Left lobe of liver (tissue), 2 donors: ENCODE measurements around the gene PDE9A. TPM values are rescaled to one million over a fixed set of nuclear protein-coding genes. Genes with fewer than 3 reads are reported as not detected.
A peak's percentile ranks its signal among the peaks of the same experiment; 100 is the strongest.

Experiments
- ATAC-seq: fragments of 200-7000 bp; cut with Tn5 transposase; one replicate; pipeline ENCODE4 v1.9.1; 2020; ENCODE audit warnings: mild to moderate bottlenecking, moderate library complexity
- DNase-seq: peaks from one replicate; pipeline ENCODE4 v3.0.0-alpha.2; 2020; ENCODE audit warnings: low spot score
- total RNA-seq: library from RNA; stranded (reverse); gene quantifications from one replicate; pipeline ENCODE4 v1.2.1, GENCODE V29; 2021
- donor health status: DM: no; HTN: no; CAD: no; lungs with moderate emphysema.
- donor health status: DM: no; HTN: yes; CAD: no.

The PDE9A gene
- total RNA-seq, 1 donor from 2014 or later = 3.9 TPM

- ATAC-seq (no peak), DNase-seq (no peak)
Measured at GRCh38 chr21:42641311-42642218, 11.9 kb upstream of the PDE9A start.

DNA sequence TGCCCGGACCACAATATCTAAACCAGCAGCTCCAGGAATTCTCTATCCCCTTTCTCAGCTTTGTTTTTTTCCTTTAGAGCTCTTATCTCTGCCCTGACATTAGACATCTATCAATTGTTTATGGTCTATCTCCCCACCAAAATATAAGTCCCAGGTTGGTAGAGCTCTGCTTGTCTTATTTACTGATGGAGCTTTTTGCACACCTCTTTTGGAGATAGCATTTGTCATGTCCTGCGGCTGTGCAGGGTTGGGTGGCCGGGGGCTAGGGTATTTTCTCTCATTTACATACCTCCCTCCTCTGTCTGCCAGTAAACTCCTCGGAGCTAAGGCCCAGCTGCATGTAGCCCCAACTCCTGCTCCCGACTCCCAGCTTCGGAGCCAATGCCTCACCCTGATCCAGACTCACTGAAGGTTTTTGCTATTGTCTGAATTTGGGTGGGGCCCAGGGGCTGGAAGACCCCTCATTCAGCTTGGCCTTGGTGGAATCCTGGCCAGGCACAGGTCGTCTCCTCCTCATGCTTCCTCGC lies 11.1 kb upstream of the PDE9A start:
- ATAC-seq (no peak), DNase-seq (no peak)

DNA sequence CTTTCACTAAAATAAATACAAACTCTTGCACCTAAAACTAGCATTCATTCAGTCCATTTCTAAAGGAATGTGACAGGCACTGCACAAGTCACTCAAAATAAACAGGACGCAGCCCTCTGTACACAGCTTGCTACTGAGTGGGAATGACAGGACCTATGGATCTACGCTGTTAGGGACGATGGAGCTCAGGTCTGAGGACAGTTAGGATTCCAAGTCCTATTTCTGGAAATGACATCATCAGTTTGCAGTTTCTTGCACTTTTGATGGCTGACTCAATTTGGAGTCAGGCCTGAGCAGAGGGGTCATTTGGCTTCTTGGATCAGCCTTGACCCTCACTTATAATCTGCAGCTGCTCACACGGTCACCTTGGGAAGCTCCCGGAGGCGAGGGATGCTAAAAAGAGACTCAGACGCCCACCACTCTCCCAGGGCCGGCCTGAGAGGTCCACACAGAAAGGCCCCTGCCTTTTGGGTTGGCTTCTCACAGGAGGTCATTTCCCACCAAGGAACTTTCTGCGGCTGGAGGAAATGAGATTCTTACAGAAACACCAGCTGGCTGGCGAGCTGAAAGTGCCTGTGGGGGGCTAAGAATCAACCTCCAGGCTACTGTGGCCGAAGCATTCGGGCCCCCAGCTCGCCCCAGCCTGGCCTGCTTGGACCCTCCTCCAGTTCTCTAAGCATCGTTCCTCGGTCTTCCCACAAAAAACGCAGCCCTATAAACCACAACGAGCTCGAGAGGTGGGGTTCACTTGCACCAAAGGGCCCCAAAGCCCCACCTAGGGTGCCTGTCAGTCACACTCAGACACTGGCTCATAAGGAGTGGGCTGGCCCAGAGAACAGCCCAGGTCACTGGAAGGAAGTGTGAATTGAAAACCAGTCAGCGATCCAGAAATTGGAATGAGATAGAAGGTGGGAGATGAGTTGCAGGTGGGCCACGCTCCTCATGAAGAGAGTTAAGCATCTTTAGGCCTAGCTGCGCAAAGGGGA lies 8.9 kb upstream of the PDE9A start:
- DNase-seq (no peak), ATAC-seq (no peak)

DNA sequence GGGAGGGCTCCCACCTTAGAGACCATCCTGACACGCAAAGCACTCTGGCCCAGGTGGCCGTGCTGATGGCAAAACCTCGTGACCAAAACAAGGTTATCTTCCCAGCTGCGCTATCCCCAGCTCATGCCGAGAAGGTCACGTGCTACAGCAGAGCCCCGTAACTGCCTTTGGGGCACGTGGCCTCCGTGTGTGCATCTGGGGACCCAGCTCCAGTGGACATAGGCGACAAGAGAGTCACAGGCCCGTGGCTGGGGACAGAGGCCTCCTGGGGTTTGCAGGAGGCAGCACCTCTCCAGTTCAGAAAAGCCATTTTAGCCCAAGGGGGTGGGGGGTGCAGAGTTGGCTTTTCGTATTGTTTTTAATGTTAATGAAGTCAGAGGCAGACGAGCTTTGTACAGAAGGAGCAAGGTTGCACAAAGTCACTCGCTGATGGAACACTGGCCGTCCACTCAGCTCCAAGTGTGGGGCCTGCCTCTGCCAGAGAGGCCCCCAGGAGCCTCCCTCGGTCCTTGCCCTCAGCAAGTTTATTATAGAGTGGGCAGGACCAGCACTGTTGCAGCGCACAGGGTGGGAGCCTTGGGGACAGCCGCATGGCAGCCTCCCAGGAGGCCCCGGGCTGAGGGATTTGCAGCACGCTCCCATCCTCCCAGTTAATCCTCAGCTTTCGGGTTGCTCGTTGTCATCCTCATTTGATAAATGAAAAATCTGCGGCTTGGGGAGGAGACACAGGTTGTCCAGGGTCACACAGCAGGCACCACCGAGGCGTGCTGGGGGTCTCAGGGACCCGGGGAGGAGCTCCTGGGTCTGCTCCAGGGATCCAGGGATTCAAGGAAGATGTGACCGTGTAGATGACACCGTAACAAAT lies 8.0 kb upstream of the PDE9A start:
- no peak for ATAC-seq
- DNase-seq = no peak

DNA sequence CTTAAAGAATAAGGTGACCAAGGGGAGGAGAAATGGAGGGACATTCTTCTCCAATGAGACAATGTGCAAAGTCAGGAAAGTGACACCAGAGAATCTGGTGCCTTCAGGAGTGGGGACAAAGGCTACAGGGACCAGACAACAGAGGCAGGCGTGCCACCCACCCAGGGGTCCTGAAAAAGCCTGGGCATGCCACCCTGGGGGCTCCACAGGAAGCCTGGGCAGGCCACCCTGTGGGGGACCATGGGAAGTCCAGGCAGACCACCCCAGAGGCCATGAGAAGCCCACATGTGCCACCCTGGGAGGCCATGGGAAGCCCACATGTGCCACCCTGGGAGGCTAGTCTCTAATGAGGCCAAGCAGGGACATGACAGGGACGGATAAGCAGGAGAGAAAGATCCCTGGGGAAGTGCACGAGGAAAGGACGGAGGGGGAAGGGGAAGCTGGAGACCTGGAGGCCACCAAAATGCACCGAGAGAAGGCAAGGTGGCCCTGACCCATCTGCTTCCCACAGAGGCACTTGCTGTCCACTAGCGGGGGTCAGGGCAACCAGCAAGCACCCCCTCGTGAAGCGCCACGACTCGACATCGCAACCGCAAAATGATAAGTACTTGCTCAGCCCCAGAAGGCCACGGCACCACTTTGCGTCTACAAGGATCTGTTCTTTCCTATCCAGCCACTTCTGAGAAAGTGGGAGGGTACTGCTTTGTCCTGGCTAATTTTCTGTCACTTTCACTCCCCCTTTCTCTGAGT lies 7.2 kb upstream of the PDE9A start:
- ATAC-seq (no peak), DNase-seq (no peak)

DNA sequence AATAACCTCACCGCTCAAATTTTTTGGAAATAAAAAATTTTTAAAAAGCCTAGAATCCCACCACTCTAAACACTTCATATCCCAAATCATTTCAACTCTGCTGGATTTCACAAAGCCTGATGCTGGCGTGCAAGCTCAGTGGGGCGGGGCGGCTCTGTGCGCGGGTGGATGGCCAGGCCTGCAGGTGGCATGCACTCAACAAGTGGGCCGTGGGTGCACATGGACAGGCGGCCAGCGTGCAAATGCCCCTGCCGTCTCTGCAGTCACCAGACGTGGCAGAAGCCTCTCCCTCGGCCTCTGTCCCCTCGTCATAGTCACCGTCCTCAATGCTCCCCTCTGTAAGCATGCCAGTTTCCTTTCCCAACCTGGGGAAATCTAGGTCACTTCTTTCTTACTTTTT lies 6.6 kb upstream of the PDE9A start:
- ATAC-seq (no peak), DNase-seq (no peak)

- ATAC-seq (no peak), DNase-seq (no peak)
Measured at GRCh38 chr21:42648606-42649005, 4.8 kb upstream of the PDE9A start.

GRCh38 chr21:42649122-42650032 lies 4.0 kb upstream of the PDE9A start:
- ATAC-seq = no peak
- DNase-seq = no peak

GRCh38 chr21:42650033-42650370 lies 3.4 kb upstream of the PDE9A start:
- DNase-seq (no peak), ATAC-seq (no peak)

DNA sequence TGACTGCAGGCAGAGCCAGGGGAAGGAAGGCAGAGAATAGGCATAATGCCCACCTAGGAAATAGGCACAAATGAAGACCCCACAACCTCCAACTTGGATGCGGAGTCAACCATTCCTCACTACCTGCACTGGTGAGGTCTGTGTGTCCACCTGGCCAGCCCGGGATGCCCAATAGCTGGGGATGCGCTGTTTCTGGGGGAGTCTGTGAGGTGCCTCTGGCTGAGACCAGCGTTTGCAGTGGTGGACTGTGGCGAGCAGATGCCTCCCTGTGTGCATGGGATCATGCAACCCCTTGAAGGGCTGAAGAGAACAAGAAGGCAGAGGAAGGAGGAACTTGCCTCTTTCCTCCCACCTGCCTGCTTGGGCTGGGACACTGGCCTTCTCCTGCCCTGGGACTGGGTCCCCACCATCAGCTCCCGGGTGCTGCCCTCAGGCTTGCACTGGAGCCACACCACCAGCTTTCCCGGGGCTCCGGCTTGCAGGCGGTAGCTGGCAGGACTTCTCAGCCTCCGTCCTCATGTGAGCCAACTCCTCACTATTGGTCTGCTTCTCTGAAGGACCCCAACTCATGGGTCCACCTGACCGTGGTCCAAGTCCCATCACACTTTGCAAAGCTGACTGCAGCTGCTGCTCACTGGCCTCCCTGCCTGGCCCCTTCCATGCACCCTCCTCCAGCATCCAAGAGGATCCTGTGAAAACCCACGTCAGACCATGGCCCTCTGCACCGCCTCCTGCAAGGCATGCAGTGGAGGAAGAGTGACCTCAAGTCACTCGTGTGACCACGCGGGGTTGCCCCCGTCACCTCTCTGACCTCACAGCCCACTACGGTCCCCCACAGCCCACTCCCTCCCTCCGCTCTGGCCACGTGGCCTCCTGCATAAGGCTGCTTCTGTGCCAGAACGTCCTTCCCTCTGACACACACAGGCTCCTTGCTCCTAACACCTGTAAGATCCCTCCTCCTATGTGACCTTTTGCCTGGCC lies 2.7 kb upstream of the PDE9A start:
- no peak for ATAC-seq
- no peak for DNase-seq

- ATAC-seq = no peak
Measured at GRCh38 chr21:42651515-42652401, 1.7 kb upstream of the PDE9A start.

DNA sequence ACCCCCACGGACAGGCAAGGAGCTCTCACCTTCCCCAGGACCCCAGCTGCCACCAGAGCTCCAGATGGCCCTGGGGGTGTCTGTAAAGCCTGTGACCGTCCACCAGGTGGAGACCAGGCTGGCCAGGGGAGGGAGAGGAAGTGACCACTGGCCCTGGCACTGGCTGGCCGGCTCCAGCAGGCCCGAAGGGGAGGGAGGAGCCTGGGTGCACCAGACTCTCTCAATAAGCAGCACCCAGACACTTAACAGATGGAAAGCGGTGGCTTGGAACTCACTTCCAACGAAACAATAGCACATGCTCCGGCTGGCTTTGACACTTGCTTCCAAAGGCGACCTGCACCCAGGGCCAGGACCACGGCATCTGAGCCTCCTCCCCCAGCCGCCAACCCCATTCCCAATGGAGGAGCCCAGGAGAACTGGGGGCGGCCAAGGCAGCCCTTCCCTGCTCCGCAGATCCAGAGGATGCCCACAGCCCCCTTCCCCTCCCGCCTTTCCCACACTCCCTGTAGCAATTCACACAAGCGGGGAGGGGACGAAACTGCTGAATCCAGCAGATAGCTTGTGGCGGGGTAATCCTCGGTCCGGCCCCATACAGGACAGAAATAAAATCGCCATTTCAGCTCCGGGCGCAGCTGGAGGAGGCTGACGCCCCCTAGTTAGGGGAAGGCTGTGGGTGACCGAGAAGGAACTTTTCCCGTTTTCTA lies 742 bp upstream of the PDE9A start:
- ATAC-seq (peak; percentile 93), DNase-seq (peak; percentile 83)

More at GRCh38 chr21:42651515-42652401, 1.7 kb upstream of the PDE9A start:
- no peak for DNase-seq

DNA sequence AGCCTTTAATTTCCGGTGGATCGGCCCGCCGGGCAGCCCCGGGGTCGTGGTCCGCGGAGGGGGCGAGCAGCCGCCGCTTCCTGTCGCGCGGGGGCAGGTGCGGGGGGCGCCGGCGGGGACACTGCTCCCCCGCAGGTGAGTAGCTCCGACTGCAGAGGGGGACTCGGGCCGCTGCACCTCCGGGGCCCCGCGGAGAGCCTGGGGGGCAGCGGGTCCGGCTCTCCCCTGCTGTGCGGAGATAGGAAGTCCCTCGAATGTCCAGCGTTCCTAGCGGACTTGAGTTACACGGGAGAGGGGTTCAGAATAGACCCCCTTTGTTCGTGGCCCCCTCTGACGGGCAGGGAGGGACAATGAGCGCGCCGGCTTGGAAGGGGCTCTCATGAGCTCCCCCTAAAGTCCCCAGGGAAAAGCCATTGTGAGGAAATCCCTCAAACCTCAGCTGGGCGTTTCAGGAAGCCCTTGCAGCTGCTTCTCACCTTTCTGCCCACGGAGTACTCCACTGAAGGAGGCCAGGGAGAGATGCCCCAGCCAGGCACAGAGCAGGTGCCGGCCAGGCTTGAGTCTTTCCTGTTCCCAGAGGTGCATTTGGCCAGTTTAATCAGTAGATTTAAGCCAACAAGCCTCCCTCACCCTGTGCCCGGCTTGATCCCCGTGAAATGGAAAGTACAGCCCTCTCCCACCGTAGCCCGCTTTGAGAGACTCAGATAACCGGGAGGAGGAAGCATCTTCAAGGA lies 925 bp downstream of the PDE9A start:
- DNase-seq (no peak), ATAC-seq (peak; percentile 3)

DNA sequence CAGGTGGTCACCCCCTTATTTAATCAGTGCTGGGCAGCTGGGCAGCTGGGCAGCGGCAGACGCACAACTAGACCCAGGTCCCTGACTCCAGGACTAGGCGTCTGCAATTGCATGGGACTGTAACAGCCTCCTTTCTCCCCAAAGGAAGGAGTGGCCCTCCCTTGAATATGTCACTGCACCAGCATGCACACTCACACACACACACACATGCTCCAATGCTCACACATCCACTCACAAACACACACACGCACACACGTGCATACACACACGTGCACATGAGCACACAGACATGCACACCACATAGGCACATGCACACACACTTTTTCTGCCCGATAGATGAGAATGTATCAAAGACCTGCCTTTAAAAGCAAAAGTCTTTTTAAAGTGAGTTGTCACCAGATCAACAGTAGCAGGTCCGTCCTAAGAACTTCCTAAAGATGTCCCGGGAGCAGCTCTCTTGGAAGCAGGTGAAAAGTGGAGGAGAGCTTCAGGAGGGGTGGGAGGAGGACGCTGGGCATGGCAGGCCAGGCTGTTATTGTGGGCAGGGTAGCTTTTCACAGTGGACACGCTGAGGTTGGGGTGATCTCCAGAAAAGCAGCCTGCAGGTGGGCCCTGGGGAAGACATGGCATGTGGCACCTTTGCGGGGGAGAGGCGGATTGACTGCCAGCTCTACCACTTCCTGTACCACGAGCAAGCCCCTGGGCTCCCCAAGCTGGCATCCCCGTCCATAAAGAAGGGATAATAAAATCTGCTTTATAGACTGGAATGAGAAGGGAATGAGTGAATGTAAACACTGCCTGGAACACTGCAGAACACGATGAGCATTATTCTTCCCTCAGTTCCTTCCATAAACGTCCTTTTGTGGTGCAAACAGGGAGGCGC lies 1.7 kb downstream of the PDE9A start:
- DNase-seq = no peak
- no peak for ATAC-seq
